Thoracic aorta (tissue), 2 donors: ENCODE results near the gene MAD1L1. TPM values are rescaled to one million over a fixed set of nuclear protein-coding genes. Genes with fewer than 3 reads are reported as not detected.

Experiments used
- ATAC-seq: fragments of 150-250 bp; one replicate; pipeline ENCODE4 v1.8.0; 2017; ENCODE audit warnings: low read depth; ENCODE audit not compliant: insufficient number of reproducible peaks, low FRiP score
- DNase-seq: peaks from one replicate; pipeline ENCODE4 v3.0.0-alpha.2; 2020; ENCODE audit warnings: low spot score
- H3K27ac ChIP-seq, 2 donors: fragments of 200-600 bp; sonication (generic); 1 replicate in 1 of 2; 2 replicates in 1 of 2; pipeline ENCODE4 v1.5.1; 2016; ENCODE audit warnings: mild to moderate bottlenecking in 2 of 2, moderate library complexity in 2 of 2
- H3K27me3 ChIP-seq: fragments of 200-600 bp; sonication (generic); replicated peaks from 2 replicates; pipeline ENCODE4 v1.6.0; 2016; ENCODE audit warnings: mild to moderate bottlenecking; ENCODE audit not compliant: insufficient read depth
- H3K36me3 ChIP-seq: fragments of 200-600 bp; sonication (generic); one replicate; pipeline ENCODE4 v1.5.1; 2016
- H3K4me1 ChIP-seq, 2 donors: fragments of 200-600 bp; sonication (generic); 1 replicate in 1 of 2; 2 replicates in 1 of 2; pipeline versions ENCODE4 v1.5.1 to v1.6.0; 2016; ENCODE audit warnings: low read depth in 2 of 2, mild to moderate bottlenecking in 1 of 2; ENCODE audit not compliant: control insufficient read depth in 1 of 2
- H3K4me3 ChIP-seq: fragments of 200-600 bp; sonication (generic); 2 replicates; pipeline ENCODE4 v1.5.1; 2016; ENCODE audit warnings: mild to moderate bottlenecking
- H3K9me3 ChIP-seq: fragments of 200-600 bp; sonication (generic); 2 replicates; pipeline ENCODE4 v1.5.1; 2016
- total RNA-seq, 2 donors: library from RNA; depleted of rRNA; stranded (reverse); fragments of >200 nt; gene quantifications; one replicate each; pipeline versions ENCODE4 v1.1.0 to v1.2.3, GENCODE V29; 2016
- TF ChIP-seq, protein P1 (sequence below): fragments of 200-600 bp; sonication (generic); IDR thresholded peaks from one replicate; pipeline ENCODE4 v1.5.1; 2019; ENCODE audit warnings: antibody characterized with exemption

MAD1L1 gene
- total RNA-seq, 2 donors from 2014 or later = 27.4 to 41.3 TPM

DNA sequence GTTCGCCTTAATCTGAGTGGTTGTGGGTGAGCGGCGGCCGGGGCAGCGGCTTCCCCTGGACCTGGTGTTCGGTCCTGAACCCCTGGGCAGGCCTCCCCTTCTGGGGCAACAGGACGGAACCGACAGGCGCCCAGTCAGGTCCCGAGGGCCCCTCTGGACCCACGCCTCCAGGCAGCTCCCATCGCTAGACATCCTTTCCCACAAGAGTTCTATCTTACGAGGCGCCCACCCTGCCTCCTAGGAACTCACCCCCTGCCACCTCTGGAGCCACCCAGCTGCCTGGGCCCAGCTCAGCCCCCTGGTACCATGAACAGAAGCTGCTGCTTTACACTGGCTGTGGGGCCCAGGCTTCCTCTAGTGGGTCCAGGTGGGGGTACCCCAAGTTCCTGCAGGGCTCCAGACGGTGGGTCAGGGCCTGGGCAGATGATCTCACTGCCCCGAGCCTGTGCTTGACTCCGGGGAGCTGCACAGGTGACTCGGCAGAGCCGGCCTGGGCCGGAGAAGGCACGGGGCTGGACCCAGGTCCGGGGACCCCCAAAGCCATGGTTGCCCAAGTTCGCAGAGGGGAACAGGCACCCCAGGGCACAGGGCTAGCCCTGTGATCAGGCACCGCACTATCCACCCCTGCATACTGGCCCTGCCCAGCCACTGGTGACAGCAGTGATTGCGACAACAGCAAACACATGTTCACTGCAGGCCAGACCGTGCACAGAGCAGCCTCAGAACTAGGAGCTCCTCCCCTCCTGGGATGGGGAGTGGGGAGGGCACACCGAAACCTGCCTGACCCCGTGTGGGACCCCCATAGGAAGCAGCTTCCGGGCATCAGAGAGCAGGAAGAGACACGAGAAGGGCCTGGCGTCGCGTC is 382.4 kb downstream of the MAD1L1 start:
- Histone ChIP-seq H3K4me3 (no peak overlapping the region), H3K27ac (no peak overlapping the region), H3K4me1 (no peaks in the 10 kb centered on the region), H3K27me3 (no peaks in the 10 kb centered on the region), H3K9me3 (no peaks in the 10 kb centered on the region), H3K36me3 (no peaks in the 10 kb centered on the region)
- DNase-seq (no peak), ATAC-seq (no peak)
- TF ChIP-seq, protein P1, sequence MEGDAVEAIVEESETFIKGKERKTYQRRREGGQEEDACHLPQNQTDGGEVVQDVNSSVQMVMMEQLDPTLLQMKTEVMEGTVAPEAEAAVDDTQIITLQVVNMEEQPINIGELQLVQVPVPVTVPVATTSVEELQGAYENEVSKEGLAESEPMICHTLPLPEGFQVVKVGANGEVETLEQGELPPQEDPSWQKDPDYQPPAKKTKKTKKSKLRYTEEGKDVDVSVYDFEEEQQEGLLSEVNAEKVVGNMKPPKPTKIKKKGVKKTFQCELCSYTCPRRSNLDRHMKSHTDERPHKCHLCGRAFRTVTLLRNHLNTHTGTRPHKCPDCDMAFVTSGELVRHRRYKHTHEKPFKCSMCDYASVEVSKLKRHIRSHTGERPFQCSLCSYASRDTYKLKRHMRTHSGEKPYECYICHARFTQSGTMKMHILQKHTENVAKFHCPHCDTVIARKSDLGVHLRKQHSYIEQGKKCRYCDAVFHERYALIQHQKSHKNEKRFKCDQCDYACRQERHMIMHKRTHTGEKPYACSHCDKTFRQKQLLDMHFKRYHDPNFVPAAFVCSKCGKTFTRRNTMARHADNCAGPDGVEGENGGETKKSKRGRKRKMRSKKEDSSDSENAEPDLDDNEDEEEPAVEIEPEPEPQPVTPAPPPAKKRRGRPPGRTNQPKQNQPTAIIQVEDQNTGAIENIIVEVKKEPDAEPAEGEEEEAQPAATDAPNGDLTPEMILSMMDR = no peak

DNA sequence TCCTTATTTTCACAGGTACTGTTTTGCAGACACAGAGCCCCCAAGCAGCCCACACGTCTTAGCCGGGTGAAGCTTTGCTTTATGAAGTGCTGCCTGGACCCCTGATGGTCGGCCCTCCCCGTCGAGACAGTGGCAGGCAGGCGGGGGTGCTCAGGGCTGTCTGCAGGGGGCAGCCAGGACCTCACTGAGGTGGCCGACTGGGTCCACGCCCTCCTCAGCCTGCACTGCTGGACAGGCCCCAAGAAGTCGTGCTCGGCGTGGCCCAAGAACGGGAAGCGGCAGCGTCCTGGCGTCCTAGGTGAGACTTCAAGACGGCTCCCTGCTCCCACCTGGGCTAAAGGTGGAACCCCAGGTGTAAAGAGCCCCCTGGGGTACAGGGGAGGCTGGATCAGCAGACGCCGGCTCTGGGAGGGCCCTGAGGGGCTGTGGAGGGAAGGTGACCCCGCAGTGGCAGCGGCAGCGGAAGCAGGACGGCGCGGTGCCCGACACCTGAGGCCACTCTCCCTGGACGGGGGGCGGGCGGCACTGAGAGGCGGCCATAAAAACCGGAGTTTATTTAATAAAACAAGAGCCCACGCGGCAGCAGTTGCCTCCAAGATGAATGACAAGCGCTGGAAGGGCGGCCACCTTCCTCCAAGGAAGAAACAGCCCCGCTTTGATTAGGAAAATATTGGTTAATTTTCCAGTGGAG is 383.2 kb downstream of the MAD1L1 start:
- H3K27me3 ChIP-seq = no peaks in the 10 kb centered on the region
- H3K4me1 ChIP-seq = no peaks in the 10 kb centered on the region
- no peaks in the 10 kb centered on the region for H3K9me3 ChIP-seq
- no peaks in the 10 kb centered on the region for H3K36me3 ChIP-seq
- H3K27ac ChIP-seq = no peak overlapping the region
- TF ChIP-seq, protein P1 = no peak
- DNase-seq = no peak
- ATAC-seq = no peak
- H3K4me3 ChIP-seq = no peak overlapping the region

DNA sequence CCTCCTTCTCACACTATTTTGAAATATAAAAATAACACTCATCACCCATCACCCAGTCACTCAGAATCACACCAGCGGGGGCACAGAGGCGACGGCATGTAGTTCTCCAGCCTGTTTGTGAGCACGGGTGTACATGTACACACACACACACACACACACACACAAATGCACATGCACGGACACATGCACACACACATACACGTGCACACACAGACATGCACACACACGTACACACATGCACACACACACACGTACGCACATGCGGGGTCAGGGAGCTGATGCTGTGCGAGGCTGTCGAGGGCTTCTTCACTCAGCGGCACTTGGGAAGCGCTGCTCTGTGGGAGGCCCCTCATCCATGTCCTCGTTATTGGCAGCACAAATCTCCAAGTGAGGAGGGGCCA is 383.8 kb downstream of the MAD1L1 start:
- H3K27ac ChIP-seq = no peak overlapping the region
- no peaks in the 10 kb centered on the region for H3K27me3 ChIP-seq
- TF ChIP-seq, protein P1 = no peak
- ATAC-seq (no peak), DNase-seq (no peak)
- H3K9me3 ChIP-seq = no peaks in the 10 kb centered on the region
- H3K36me3 ChIP-seq = no peaks in the 10 kb centered on the region
- no peaks in the 10 kb centered on the region for H3K4me1 ChIP-seq
- no peak overlapping the region for H3K4me3 ChIP-seq

DNA sequence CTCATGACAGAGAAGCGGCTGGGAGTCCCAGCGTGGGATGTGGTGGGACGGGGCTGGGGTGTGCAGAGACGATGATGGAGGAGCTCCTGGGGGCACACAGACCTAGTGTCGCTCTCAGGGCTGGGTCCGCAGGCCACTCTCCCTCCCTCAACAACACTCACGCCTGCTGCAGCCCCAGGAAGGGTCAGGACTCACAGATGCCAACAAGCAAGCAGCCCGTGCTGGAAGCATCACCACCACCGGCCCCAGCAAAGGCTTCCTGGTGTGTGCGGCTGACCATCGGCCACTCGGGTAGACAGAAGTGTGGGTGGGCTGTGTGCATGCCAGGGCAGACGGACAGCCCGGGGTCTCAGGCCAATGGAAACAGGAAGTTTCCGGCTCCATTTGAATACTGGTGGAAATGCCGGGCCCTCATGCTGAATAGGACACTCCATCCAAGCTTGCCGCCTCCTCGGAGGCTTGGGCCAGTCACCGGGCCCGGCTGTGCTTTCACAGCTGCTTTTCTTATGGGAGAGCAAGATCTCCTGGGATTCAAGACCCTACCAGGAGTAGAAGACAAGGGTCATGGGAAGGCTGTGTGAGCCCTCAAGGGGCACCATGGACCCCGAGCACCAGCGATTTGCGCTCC is 384.6 kb downstream of the MAD1L1 start:
- H3K27ac ChIP-seq = no peak overlapping the region
- H3K4me3 ChIP-seq = no peak overlapping the region
- ATAC-seq (no peak), DNase-seq (no peak)
- no peaks in the 10 kb centered on the region for H3K4me1 ChIP-seq
- TF ChIP-seq, protein P1 = no peak
- H3K36me3 ChIP-seq = no peaks in the 10 kb centered on the region
- no peaks in the 10 kb centered on the region for H3K9me3 ChIP-seq
- H3K27me3 ChIP-seq = no peaks in the 10 kb centered on the region
